NCI-H748 (cell line): ENCODE results near the gene PEAK3.

Experiments
- DNase-seq: peaks from one replicate; lab custom pipeline; 2025; ENCODE audit not compliant: unreplicated experiment; lab: John Stamatoyannopoulos, UW

Gene PEAK3

GRCh38 chr19:2226051-2226839 is 55.7 kb downstream of the PEAK3 start:
- no peak for DNase-seq

GRCh38 chr19:2225415-2226050 is 56.4 kb downstream of the PEAK3 start:
- DNase-seq, result no peak

DNA sequence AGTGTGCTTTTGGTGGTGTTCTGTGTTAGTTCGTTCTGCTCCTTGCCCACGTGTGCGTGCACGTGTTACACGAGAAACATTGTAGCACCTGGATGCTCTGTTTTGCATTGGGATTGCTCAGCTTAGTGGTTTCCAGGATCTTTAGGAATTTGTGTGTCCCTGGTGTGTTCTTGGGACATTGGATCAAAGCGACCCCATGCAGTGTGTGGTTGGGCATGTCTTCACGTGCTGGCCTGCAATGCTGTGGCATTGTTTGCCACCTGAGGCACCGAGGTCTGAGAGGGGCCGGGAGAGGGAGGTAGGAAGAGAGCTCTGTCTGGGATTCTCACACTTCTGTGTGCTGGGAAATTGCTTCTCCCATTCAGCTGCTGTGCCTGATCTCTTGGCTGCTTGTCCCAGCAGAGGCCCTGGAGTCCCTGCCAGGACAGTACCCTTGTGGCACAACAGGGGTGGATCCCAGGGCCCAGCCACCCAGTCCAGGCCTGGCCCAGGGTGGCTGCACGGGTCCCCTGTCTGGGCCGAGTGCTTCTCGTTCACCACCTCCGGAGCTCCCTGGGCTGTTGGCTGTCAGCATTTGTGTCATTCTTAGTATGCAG is 57.1 kb downstream of the PEAK3 start:
- no peak for DNase-seq
